ENCODE results near the gene LRP11.

DNA sequence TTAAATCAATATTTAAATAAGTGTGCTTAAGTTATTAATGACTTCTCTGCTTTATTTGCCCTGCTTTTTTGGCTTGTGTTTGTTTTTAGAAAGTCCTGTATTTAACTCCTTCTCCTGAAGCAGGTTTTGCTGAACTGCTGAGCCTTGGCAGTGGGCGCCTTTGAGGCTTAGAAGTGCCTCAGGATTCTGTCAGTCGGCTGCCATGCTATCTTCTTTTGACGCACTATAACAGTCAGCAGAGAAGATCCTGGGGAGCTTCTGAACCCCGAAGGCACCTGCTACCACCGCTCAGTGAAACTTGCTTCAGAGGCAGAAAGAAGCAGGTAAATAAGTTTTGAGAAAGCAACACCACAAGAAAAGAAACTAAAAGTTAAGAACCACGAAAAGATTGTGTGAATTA, 92.2 kb downstream of the LRP11 start:
- TF ChIP-seq, protein P1, sequence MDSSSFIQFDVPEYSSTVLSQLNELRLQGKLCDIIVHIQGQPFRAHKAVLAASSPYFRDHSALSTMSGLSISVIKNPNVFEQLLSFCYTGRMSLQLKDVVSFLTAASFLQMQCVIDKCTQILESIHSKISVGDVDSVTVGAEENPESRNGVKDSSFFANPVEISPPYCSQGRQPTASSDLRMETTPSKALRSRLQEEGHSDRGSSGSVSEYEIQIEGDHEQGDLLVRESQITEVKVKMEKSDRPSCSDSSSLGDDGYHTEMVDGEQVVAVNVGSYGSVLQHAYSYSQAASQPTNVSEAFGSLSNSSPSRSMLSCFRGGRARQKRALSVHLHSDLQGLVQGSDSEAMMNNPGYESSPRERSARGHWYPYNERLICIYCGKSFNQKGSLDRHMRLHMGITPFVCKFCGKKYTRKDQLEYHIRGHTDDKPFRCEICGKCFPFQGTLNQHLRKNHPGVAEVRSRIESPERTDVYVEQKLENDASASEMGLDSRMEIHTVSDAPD (CRISPR knock-in tag; IDR thresholded peaks at IDR 0.05), result no peak
- TF ChIP-seq EGR1 (conservative IDR thresholded peaks at IDR 0.05) (no peak), PHB (CRISPR knock-in tag; IDR thresholded peaks at IDR 0.05) (no peak), RCOR1 (IDR thresholded peaks at IDR 0.05; ENCODE audit: borderline replicate concordance in 1 of 2, low read depth in 2 of 2, low read length in 2 of 2) (no peak), SP1 (CRISPR knock-in tag; IDR thresholded peaks at IDR 0.05) (no peak), ARNT (IDR thresholded peaks at IDR 0.05) (no peak), HCFC1 (IDR thresholded peaks at IDR 0.05; ENCODE audit: low read depth, low read length) (no peak), GTF2F1 (IDR thresholded peaks at IDR 0.05; ENCODE audit: low read depth, low read length) (no peak), POLR2AphosphoS2 (IDR thresholded peaks at IDR 0.05; ENCODE audit: low read length) (no peak), ZNF263 (CRISPR knock-in tag; IDR thresholded peaks at IDR 0.05; ENCODE audit: borderline replicate concordance) (no peak), MTA2 (IDR thresholded peaks at IDR 0.05; ENCODE audit: low read depth) (no peak), MAFK (IDR thresholded peaks at IDR 0.05; ENCODE audit: low read length) (no peak)
- TF ChIP-seq, protein P2, sequence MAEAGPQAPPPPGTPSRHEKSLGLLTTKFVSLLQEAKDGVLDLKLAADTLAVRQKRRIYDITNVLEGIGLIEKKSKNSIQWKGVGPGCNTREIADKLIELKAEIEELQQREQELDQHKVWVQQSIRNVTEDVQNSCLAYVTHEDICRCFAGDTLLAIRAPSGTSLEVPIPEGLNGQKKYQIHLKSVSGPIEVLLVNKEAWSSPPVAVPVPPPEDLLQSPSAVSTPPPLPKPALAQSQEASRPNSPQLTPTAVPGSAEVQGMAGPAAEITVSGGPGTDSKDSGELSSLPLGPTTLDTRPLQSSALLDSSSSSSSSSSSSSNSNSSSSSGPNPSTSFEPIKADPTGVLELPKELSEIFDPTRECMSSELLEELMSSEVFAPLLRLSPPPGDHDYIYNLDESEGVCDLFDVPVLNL (CRISPR knock-in tag; IDR thresholded peaks at IDR 0.05; ENCODE audit: low read depth), result no peak
- TF ChIP-seq, protein P3, sequence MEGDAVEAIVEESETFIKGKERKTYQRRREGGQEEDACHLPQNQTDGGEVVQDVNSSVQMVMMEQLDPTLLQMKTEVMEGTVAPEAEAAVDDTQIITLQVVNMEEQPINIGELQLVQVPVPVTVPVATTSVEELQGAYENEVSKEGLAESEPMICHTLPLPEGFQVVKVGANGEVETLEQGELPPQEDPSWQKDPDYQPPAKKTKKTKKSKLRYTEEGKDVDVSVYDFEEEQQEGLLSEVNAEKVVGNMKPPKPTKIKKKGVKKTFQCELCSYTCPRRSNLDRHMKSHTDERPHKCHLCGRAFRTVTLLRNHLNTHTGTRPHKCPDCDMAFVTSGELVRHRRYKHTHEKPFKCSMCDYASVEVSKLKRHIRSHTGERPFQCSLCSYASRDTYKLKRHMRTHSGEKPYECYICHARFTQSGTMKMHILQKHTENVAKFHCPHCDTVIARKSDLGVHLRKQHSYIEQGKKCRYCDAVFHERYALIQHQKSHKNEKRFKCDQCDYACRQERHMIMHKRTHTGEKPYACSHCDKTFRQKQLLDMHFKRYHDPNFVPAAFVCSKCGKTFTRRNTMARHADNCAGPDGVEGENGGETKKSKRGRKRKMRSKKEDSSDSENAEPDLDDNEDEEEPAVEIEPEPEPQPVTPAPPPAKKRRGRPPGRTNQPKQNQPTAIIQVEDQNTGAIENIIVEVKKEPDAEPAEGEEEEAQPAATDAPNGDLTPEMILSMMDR (IDR thresholded peaks at IDR 0.05 in 2 of 3, conservative IDR thresholded peaks at IDR 0.05 in 1 of 3; ENCODE audit: insufficient read depth in 2 of 3, low read depth in 1 of 3, low read length in 3 of 3), result no peak
